HG02571 (cell line): Measurements from ENCODE around the gene MLLT3.

Experiments
- ATAC-seq: cut with Tn5 transposase; IDR thresholded peaks from one replicate; pipeline ENCODE4 v1.9.1; 2021; ENCODE audit warnings: mild to moderate bottlenecking, moderate library complexity; ENCODE audit not compliant: unreplicated experiment

Gene MLLT3

GRCh38 chr9:20630241-20630943 is 8.1 kb upstream of the MLLT3 start:
- no peak for ATAC-seq

DNA sequence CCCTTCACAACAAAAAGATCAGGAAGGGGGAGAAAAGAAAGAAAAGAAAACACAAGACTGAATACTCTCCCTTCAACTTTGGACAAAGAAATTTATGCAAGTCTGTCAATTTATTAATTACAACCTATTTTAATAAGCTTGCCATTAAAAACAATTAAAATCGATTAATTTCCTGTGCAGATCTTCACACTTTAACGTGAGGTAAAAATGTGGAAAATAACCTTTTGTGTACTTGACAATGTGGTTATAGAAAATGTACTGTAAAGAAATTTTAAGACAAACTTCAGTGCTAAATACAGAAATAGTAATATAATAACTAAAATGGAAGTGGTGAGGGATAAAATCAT is 2.7 kb upstream of the MLLT3 start:
- ATAC-seq, result no peak

- no peak for ATAC-seq
Observed at GRCh38 chr9:20624201-20625002, 2.1 kb upstream of the MLLT3 start.

DNA sequence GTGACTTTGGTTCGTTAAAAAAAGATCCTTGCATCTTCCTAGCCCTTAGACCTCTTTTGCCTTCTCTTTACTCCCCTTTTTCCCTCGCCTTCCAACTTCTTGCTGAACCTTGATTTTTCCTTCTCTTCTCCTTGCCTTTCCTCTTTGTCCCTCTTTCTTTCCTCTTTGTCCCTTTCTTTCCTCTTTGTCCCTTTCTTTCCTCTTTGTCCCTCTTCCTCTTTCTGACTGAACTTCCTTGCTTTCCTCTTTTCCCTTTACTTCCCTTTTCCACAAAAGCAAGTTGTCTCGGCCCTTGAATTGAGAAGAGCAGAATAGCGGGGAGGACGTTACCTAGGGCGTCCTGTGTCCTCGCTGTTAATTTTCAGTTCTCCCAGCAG is 1.4 kb upstream of the MLLT3 start:
- no peak for ATAC-seq

GRCh38 chr9:20623021-20623747 is 885 bp upstream of the MLLT3 start:
- ATAC-seq, result peak; percentile 1

DNA sequence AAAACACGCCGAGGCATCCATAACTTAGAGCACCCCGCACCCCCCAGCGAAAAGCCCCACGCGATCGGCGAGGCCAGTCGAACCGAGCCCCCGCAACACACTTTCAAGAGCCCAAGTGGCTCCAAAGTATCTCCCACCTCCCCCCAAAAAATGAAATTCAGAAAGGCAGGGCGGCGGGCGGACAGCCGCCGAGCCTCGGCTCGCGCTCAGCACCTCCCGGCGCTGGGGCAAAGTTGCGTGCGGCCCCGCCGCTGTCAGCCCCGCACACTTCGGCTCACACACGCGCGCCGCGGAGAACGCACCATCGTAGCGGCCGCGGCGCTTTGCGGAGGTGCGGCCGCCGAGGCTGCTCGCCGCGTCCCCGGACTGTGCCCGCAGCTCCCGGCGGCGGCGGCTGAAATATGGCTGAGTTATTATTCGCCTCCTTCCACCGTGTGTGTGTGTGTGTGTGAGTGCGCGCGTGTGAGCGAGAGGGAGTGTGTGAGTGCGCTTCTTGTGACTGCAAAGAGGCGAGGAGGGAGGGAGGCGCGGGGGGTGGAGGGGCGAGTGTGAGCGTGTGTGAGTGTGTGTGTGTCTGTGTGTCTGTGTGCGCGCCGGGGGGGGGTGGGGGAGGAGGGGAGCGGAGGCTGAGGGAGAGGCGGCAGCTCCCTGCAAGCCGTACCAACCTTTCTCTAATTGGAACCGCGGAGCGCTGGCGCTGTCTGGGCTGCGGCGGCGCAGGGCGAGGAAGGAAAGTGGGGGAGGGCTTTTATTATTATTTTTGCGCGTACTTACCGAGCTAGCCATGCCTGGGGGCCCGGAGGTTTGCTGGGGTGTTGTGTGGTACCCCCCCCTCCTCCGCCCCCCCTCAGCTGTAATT is 599 bp downstream of the MLLT3 start:
- peak; percentile 25 for ATAC-seq

DNA sequence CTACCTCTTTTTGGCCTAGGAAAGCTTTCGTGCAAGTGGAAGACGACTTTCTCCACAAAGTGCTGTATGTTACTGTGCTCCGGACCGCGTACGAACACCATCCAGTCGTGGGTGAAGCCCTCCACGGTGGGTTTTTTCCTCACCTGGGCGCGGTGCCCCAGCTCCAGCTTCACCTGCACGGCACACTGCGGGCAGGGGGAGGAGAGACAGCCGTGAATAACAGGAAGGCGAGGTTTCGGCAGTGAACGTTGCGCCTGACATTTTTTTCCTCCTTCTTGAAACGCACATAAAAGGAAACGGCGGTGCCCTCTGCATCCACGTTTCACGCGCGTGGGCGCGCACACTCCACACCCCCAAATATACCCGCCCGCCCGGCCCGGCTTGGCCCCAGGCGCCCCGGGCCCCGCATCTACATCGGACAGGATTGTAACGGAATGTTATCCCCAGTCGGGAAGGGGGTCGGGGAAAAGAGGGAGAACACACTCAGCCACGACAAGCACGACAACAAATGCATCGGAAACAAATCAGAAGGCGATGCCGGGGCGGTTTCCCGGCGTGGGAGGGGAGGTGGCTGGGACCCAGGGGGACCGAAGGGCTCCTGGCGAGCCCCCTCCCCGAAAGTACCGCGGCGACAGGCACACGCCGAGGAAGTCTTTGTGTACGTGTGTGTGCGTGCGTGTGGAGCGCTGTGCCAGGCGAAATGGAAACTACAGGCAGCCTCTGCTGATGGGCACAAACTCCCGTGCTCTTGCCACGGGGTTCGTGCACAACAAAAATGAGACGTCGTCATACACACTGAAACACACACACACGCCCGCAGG is 1.4 kb downstream of the MLLT3 start:
- no peak for ATAC-seq

- no peak for ATAC-seq
Observed at GRCh38 chr9:20619487-20620200, 2.7 kb downstream of the MLLT3 start.

GRCh38 chr9:20618361-20618802 is 3.9 kb downstream of the MLLT3 start:
- no peak for ATAC-seq

DNA sequence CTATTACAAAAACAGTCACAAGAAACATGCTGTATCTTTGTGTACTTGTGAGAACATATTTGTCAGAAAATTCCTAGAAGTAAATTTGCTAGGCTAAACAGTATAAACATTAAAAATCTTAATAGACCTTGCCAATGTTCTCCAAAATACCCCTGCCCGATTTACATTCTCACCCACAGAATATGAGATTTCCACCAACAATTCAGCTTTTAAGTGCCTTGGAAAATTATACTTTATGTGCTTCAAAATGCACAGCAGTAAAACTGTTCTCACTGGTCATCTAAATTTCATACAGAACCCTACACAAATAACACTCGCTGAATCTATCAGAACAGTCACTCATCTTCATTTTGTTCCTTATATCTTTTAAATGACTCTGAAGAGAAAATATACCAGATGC is 5.5 kb downstream of the MLLT3 start:
- no peak for ATAC-seq

DNA sequence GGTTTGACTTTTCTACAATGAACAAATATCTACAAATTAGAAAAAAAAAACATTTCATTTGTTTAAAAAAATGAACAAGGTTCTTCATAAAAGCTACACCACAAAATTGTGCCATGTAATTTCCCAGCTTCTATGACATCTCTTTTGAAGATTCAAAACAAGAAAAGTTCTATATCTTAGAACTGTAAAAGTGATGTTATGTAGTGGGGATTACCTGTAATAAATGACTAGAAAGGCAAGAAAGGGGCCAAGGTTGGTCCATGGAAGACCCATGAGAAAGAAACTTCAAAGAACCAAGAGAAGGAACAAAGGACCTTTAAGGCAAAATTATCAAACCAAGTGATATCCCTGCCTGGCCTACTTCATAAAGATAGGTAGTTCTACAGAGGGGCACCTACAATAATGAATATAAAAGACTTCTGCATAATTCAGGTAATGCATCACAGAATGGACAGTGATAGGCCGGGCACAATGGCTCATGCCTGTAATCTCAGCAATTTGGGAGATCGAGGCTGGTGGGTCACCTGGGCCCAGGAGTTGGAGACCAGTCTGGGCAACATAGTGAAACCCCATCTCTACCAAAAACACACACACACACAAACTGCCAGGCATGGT is 7.6 kb downstream of the MLLT3 start:
- no peak for ATAC-seq

DNA sequence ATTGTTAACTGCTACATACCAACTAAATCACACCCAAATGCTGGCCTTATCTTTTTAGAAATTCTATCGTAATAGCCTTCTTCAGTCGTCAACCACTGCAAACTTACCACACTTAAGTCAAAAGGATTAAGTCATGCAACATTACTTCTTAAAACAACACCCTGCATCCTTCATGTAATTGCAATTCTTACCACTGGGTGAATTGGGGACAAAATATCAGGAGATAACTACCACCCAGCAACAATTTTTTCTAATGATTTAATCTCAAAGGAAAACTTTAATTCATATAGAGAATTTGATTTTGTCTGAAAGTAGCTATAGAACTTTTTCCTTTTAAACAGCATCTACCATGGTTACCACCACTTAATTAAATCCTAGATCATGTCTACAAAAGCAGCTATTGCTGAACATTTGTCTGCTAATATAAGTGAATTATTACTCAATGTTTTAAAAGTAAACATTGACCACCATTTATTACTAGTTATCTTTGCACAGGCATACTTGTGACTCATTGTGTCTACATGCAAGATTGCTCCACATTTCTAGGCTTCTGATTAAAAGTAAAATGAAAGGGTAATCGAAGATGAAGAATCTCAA is 10.5 kb downstream of the MLLT3 start:
- ATAC-seq, result no peak

DNA sequence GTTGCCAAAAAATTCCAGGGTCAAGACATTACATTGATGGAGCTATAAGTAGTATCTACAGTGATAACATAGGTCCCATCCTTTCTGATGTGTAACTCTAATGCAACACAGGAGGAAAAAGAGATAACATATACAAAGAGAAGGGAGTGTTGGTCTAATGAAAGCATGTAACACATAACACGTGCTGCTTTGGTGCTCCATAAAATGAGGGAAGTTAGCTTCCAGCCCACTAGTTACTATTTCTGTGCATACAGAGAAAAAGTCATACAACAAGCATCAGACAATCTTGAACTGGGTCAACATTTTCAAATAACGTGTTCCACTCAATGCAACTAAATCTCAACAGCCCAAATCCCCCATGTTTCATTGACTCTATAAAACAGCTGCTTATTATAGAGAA is 11.7 kb downstream of the MLLT3 start:
- ATAC-seq, result no peak

DNA sequence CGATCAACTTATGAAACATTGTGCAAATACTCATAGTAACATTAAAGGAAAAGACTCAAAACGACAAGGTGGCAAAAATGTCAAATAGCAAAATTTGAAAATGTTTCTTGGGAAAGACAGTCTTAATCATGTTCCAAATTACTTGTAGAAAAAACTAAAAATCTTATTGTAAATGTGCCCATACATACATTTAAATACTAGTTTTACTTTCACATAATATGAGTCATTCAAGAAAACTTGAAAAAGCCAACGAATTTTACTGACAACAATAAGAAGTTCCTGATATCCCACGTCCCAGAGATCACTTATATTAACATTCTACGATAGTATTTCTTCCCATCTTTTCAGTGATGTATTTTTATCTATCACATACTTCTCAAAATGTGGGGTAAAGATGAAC is 13.7 kb downstream of the MLLT3 start:
- ATAC-seq, result no peak

GRCh38 chr9:20606652-20607051 is 15.6 kb downstream of the MLLT3 start:
- ATAC-seq, result no peak

GRCh38 chr9:20604562-20604961 is 17.7 kb downstream of the MLLT3 start:
- no peak for ATAC-seq

DNA sequence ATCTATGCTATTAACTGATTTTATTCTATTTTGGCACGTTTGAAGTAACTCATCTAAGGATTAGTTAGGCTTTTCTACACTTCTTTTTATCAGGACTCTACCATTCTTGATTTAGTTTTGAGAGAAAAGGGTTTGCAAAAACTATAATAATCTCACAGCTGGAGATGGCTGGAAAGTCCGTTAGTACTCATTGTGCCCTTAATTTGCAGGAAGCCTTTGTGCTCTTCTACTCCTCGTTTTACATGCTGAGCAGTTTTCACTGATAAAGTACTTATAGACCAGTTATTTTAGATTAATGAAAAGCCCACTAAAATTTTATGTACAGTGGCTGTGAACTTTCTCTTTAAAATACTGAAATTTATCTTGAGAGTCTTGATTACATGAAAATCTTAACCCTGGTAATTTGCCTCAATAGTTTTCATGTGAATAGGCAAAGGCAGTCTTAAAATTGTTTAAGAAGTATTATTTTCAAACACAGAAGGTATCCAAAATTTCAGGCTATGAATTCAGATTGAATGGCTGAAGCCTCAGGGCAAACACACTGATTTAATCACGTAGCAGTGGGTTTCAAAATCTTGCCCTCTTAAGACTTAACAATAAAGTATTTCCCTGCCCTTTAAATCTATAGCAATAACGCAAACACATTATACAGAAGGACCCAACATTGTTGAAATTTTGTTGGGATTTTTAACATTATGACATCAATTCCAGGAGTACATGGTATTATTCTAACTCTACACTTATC is 18.6 kb downstream of the MLLT3 start:
- no peak for ATAC-seq

GRCh38 chr9:20601292-20601691 is 21.0 kb downstream of the MLLT3 start:
- ATAC-seq, result no peak
